ENCODE measurements around the gene EXTL2.
"Not testable (repeated sequence)": the region's sequence is repeated elsewhere in the genome, so short reads cannot be mapped to it uniquely, and the experiment has no call there.

The EXTL2 gene

GRCh38 chr1:100861379-100861778, 33.3 kb downstream of the EXTL2 start:
- Histone ChIP-seq H3F3A (ENCODE audit: insufficient read depth, low read length) (no peaks in the 10 kb centered on the region), H3K9ac (ENCODE audit: low read length) (no peak overlapping the region), H3K27ac (ENCODE audit: low read length) (no peak overlapping the region), H3K27me3 (replicated peaks; ENCODE audit: insufficient read depth, low read length) (no peaks in the 10 kb centered on the region), H3K79me2 (ENCODE audit: low read length) (no peaks in the 10 kb centered on the region), H3K4me2 (ENCODE audit: low read depth, low read length) (no peak overlapping the region), H2AFZ (ENCODE audit: low read length) (no peak overlapping the region), H3K4me1 (ENCODE audit: low read length) (no peaks in the 10 kb centered on the region), H4K20me1 (ENCODE audit: insufficient read depth, low read length) (no peaks in the 10 kb centered on the region), H3K36me3 (replicated peaks; ENCODE audit: insufficient read depth, low read length) (no peaks in the 10 kb centered on the region), H3K9me3 (replicated peaks; ENCODE audit: insufficient read depth, low read length) (no peaks in the 10 kb centered on the region), H3K4me3 (ENCODE audit: low read length) (no peak overlapping the region), H3K9me2 (replicated peaks; ENCODE audit: insufficient read depth, low read length) (no peaks in the 10 kb centered on the region)
- DNase-seq: no peak
- TF ChIP-seq CTCF (IDR thresholded peaks at IDR 0.05; ENCODE audit: low read length) (no peak), EZH2 (optimal IDR thresholded peaks at IDR 0.05; ENCODE audit: low read depth, low read length) (no peak), EZH2phosphoT487 (IDR thresholded peaks at IDR 0.05; ENCODE audit: low read length) (no peak)

- no peak overlapping the region for H2AFZ ChIP-seq (ENCODE audit: low read length)
- no peak overlapping the region for H3K4me2 ChIP-seq (ENCODE audit: low read depth, low read length)
- no peaks in the 10 kb centered on the region for H3K9me2 ChIP-seq (replicated peaks; ENCODE audit: insufficient read depth, low read length)
- H3F3A ChIP-seq (ENCODE audit: insufficient read depth, low read length): no peaks in the 10 kb centered on the region
- no peak for DNase-seq
- no peaks in the 10 kb centered on the region for H3K4me1 ChIP-seq (ENCODE audit: low read length)
- no peaks in the 10 kb centered on the region for H3K9me3 ChIP-seq (replicated peaks; ENCODE audit: insufficient read depth, low read length)
- H4K20me1 ChIP-seq (ENCODE audit: insufficient read depth, low read length): no peaks in the 10 kb centered on the region
- TF ChIP-seq EZH2phosphoT487 (IDR thresholded peaks at IDR 0.05; ENCODE audit: low read length) (no peak), EZH2 (optimal IDR thresholded peaks at IDR 0.05; ENCODE audit: low read depth, low read length) (no peak), CTCF (IDR thresholded peaks at IDR 0.05; ENCODE audit: low read length) (no peak)
- H3K27me3 ChIP-seq (replicated peaks; ENCODE audit: insufficient read depth, low read length): no peaks in the 10 kb centered on the region
- no peak overlapping the region for H3K27ac ChIP-seq (ENCODE audit: low read length)
- no peak overlapping the region for H3K4me3 ChIP-seq (ENCODE audit: low read length)
- no peak overlapping the region for H3K9ac ChIP-seq (ENCODE audit: low read length)
- H3K79me2 ChIP-seq (ENCODE audit: low read length): no peaks in the 10 kb centered on the region
- no peaks in the 10 kb centered on the region for H3K36me3 ChIP-seq (replicated peaks; ENCODE audit: insufficient read depth, low read length)
Observed at GRCh38 chr1:100860397-100860991, 34.1 kb downstream of the EXTL2 start.

- not testable (repeated sequence) for H4K20me1 ChIP-seq (ENCODE audit: insufficient read depth, low read length); H2AFZ ChIP-seq (ENCODE audit: low read length); H3K4me2 ChIP-seq (ENCODE audit: low read depth, low read length); DNase-seq; H3K4me3 ChIP-seq (ENCODE audit: low read length); H3K79me2 ChIP-seq (ENCODE audit: low read length); H3K27ac ChIP-seq (ENCODE audit: low read length); H3K27me3 ChIP-seq (replicated peaks; ENCODE audit: insufficient read depth, low read length); H3K4me1 ChIP-seq (ENCODE audit: low read length); H3K9me2 ChIP-seq (replicated peaks; ENCODE audit: insufficient read depth, low read length); H3K9me3 ChIP-seq (replicated peaks; ENCODE audit: insufficient read depth, low read length); H3K9ac ChIP-seq (ENCODE audit: low read length); H3K36me3 ChIP-seq (replicated peaks; ENCODE audit: insufficient read depth, low read length); H3F3A ChIP-seq (ENCODE audit: insufficient read depth, low read length)
Observed at GRCh38 chr1:100855116-100855515, 39.5 kb downstream of the EXTL2 start.

GRCh38 chr1:100852976-100853375, 41.7 kb downstream of the EXTL2 start:
- TF ChIP-seq CTCF (IDR thresholded peaks at IDR 0.05; ENCODE audit: low read length) (no peak), EZH2 (optimal IDR thresholded peaks at IDR 0.05; ENCODE audit: low read depth, low read length) (no peak), EZH2phosphoT487 (IDR thresholded peaks at IDR 0.05; ENCODE audit: low read length) (no peak)
- no peak for DNase-seq
- Histone ChIP-seq H3K27ac (ENCODE audit: low read length) (no peak overlapping the region), H3K4me1 (ENCODE audit: low read length) (no peaks in the 10 kb centered on the region), H3K4me3 (ENCODE audit: low read length) (no peak overlapping the region), H3F3A (ENCODE audit: insufficient read depth, low read length) (no peaks in the 10 kb centered on the region), H3K36me3 (replicated peaks; ENCODE audit: insufficient read depth, low read length) (no peaks in the 10 kb centered on the region), H3K27me3 (replicated peaks; ENCODE audit: insufficient read depth, low read length) (no peaks in the 10 kb centered on the region), H3K9me2 (replicated peaks; ENCODE audit: insufficient read depth, low read length) (no peaks in the 10 kb centered on the region), H4K20me1 (ENCODE audit: insufficient read depth, low read length) (no peaks in the 10 kb centered on the region), H3K9ac (ENCODE audit: low read length) (no peak overlapping the region), H3K79me2 (ENCODE audit: low read length) (no peaks in the 10 kb centered on the region), H3K4me2 (ENCODE audit: low read depth, low read length) (no peak overlapping the region), H2AFZ (ENCODE audit: low read length) (no peak overlapping the region), H3K9me3 (replicated peaks; ENCODE audit: insufficient read depth, low read length) (no peaks in the 10 kb centered on the region)
